ENCODE results near the gene FANCF. TPM values are rescaled to one million over a fixed set of nuclear protein-coding genes. Genes with fewer than 3 reads are reported as not detected.
"Not testable (repeated sequence)": the region's sequence is repeated elsewhere in the genome, so short reads cannot be mapped to it uniquely, and the experiment has no call there.

FANCF gene
- polyA plus RNA-seq, 1 experiment = 4.0 TPM

DNA sequence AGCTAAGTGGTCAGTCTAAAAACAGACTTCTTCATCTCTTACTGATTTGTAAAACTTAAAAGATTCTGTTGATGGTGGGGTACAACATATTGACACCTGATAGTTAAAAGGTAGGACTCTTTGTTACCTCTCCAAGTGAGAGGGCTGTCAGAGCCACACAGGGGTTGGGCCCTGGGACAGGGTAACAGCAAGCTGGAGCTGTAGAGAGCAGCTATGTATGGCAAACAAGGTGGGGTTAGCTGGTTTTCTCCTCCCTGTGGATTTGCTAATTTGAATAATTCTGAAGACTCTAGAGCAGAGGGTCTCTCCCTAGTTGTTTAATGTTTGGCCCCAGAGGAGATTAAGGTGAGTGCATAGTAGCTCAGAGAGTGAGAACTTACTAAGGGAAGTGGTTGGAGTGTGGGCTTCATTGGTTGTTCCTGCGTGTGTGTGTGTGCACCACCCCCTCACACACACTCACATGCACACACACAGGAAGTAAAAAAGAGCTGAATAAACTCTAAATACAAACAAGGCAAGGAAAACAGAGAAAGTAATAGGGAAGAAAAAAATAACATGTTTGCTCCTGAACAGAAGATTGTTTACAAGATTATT, 31.6 kb upstream of the FANCF start:
- H3K27me3 ChIP-seq (ENCODE audit: control insufficient read depth, insufficient read depth, low read length) = no peaks in the 10 kb centered on the region
- no peaks in the 10 kb centered on the region for H3K36me3 ChIP-seq (ENCODE audit: control insufficient read depth, insufficient read depth, low read length)
- TF ChIP-seq, protein P1, sequence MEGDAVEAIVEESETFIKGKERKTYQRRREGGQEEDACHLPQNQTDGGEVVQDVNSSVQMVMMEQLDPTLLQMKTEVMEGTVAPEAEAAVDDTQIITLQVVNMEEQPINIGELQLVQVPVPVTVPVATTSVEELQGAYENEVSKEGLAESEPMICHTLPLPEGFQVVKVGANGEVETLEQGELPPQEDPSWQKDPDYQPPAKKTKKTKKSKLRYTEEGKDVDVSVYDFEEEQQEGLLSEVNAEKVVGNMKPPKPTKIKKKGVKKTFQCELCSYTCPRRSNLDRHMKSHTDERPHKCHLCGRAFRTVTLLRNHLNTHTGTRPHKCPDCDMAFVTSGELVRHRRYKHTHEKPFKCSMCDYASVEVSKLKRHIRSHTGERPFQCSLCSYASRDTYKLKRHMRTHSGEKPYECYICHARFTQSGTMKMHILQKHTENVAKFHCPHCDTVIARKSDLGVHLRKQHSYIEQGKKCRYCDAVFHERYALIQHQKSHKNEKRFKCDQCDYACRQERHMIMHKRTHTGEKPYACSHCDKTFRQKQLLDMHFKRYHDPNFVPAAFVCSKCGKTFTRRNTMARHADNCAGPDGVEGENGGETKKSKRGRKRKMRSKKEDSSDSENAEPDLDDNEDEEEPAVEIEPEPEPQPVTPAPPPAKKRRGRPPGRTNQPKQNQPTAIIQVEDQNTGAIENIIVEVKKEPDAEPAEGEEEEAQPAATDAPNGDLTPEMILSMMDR (IDR thresholded peaks at IDR 0.05; ENCODE audit: insufficient read depth, low read depth, low read length) = no peak
- H3K4me3 ChIP-seq (ENCODE audit: low read depth, low read length) = no peak overlapping the region
- POLR2A ChIA-PET = no interaction called here
- CTCF ChIA-PET = no interaction called here
- no peak for DNase-seq (ENCODE audit: low read depth)

DNA sequence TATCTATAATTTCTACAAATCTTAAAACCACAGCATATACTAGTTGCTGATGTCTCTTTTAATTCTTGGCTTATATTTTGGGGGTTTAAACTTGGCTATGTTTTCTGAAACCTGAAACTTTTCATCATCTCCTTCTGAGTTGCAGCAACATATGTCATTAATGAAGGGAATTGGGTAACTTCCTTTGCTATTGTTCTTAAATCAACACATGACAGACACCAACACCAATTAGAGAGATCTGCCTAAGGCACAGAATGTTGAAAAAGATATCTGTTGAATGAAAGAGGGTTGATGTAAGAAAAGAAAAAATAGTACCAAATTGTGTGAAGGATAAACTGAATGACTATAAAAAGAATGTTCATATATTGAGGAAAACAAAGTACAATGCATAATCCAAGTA, 30.5 kb upstream of the FANCF start:
- Histone ChIP-seq H3K36me3 (ENCODE audit: control insufficient read depth, insufficient read depth, low read length) (no peaks in the 10 kb centered on the region), H3K4me3 (ENCODE audit: low read depth, low read length) (no peak overlapping the region), H3K27me3 (ENCODE audit: control insufficient read depth, insufficient read depth, low read length) (no peaks in the 10 kb centered on the region)
- no peak for DNase-seq (ENCODE audit: low read depth)
- ChIA-PET CTCF (no interaction called here), POLR2A (no interaction called here)
- TF ChIP-seq, protein P1 (IDR thresholded peaks at IDR 0.05; ENCODE audit: insufficient read depth, low read depth, low read length) = no peak

DNA sequence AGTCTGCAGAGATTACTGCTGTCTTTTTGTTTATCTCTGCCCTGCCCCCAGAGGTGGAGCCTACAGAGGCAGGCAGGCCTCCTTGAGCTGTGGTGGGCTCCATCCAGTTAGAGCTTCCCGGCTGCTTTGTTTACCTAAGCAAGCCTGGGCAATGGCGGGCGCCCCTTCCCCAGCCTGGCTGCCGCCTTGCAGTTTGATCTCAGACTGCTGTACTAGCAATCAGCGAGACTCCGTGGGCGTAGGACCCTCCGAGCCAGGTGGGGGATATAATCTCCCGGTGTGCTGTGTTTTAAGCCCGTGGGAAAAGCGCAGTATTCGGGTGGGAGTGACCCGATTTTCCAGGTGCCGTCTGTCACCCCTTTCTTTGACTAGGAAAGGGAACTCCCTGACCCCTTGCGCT, 26.7 kb upstream of the FANCF start:
- CTCF ChIA-PET; H3K27me3 ChIP-seq (ENCODE audit: control insufficient read depth, insufficient read depth, low read length); POLR2A ChIA-PET; H3K4me3 ChIP-seq (ENCODE audit: low read depth, low read length); H3K36me3 ChIP-seq (ENCODE audit: control insufficient read depth, insufficient read depth, low read length); DNase-seq (ENCODE audit: low read depth): not testable (repeated sequence)

DNA sequence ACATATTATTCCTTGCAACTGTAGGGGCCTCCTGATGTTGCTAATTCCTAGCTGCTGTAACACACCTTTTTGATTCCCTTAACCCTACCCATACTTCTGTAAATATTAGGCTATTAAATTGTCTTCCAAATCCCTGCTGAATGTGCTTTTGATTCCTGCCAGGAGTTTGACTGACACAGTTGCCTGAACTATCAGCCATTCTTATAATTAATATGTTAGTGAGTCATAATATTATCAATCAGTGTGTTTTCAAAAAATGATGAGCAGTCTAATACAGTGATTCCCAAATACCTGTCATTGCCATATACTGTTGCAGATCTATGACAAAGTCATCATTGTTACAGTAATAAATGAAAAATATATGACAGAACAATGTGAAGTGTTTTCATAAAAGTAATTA, 15.9 kb upstream of the FANCF start:
- H3K36me3 ChIP-seq (ENCODE audit: control insufficient read depth, insufficient read depth, low read length) = no peaks in the 10 kb centered on the region
- DNase-seq (ENCODE audit: low read depth) = no peak
- ChIA-PET CTCF (no interaction called here), POLR2A (no interaction called here)
- no peaks in the 10 kb centered on the region for H3K27me3 ChIP-seq (ENCODE audit: control insufficient read depth, insufficient read depth, low read length)
- H3K4me3 ChIP-seq (ENCODE audit: low read depth, low read length) = no peak overlapping the region
- TF ChIP-seq, protein P1 (IDR thresholded peaks at IDR 0.05; ENCODE audit: insufficient read depth, low read depth, low read length) = no peak

DNA sequence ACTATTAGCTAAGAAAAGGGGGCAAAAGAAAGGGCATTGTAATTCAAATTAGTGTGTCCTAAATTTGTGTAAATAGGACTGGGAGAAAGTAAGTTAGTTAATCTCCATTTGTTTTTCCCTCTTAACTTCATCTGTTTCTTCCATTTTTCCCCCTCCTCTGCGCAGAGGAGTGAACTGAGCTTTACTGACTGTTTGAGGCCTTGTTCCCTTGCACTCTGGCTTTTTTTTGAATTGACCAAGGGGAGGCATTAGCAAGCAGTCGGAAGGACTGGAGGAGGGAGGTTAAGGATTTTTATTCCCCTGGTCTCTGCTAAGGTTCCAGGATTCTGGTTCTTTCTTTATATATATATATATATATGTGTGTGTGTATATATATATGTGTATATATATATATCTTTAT, 15.2 kb upstream of the FANCF start:
- no peak for DNase-seq (ENCODE audit: low read depth)
- CTCF ChIA-PET = no interaction called here
- no peaks in the 10 kb centered on the region for H3K36me3 ChIP-seq (ENCODE audit: control insufficient read depth, insufficient read depth, low read length)

DNA sequence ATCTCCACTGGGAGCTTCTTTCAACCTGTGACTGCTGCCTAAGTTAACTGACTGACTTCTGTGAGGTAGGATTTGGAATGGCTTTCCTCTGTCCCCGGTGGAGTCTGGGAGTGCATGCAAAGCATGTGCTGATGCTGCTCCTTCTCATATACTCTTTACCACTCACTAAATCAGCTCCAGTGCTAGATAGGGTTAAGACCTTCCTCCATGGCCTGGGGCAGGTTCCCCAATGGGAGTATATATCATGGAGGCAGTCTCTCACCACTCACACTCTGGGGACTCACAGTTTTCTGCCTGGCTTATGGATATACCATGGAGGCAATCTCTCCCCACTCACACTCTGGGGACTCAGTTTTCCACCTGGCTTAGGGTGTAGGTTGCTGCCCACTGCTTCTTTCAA, 10.1 kb upstream of the FANCF start:
- Histone ChIP-seq H3K36me3 (ENCODE audit: control insufficient read depth, insufficient read depth, low read length) (no peaks in the 10 kb centered on the region), H3K4me3 (ENCODE audit: low read depth, low read length) (no peak overlapping the region), H3K27me3 (ENCODE audit: control insufficient read depth, insufficient read depth, low read length) (no peaks in the 10 kb centered on the region)
- CTCF ChIA-PET = no interaction called here
- POLR2A ChIA-PET = no interaction called here
- TF ChIP-seq, protein P1 (IDR thresholded peaks at IDR 0.05; ENCODE audit: insufficient read depth, low read depth, low read length) = no peak
- DNase-seq (ENCODE audit: low read depth) = no peak

More for the DNA sequence above, 15.2 kb upstream of the FANCF start:
- POLR2A ChIA-PET = no interaction called here
- TF ChIP-seq, protein P1 (IDR thresholded peaks at IDR 0.05; ENCODE audit: insufficient read depth, low read depth, low read length) = no peak
- H3K27me3 ChIP-seq (ENCODE audit: control insufficient read depth, insufficient read depth, low read length) = no peaks in the 10 kb centered on the region
- H3K4me3 ChIP-seq (ENCODE audit: low read depth, low read length) = no peak overlapping the region
